ENCODE data around the gene CSAG2. TPM values are rescaled to one million over a fixed set of nuclear protein-coding genes. Genes with fewer than 3 reads are reported as not detected.
"Not testable (repeated sequence)": the region's sequence is repeated elsewhere in the genome, so short reads cannot be mapped to it uniquely, and the experiment has no call there.

CSAG2 gene, protein sequence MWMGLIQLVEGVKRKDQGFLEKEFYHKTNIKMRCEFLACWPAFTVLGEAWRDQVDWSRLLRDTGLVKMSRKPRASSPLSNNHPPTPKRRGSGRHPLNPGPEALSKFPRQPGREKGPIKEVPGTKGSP
- not detected for total RNA-seq

- not testable (repeated sequence) for H3K9me3 ChIP-seq
These were observed at the start of gene CSAG2 for GRCh38 chrX:152709173-152709572. Gene CSAG2 (minus strand): TSS chrX:152709273. CDS start chrX:152709112, 161 bp downstream.

GRCh38 chrX:152754871-152755270 is 45.8 kb upstream of the CSAG2 start:
- not testable (repeated sequence) for DNase-seq, H3K4me1 ChIP-seq, H3K36me3 ChIP-seq, H3K27me3 ChIP-seq, H3K9me3 ChIP-seq, H3K27ac ChIP-seq, H3K4me3 ChIP-seq

More at GRCh38 chrX:152709173-152709572, at the start of gene CSAG2:
- not testable (repeated sequence) for H3K36me3 ChIP-seq, DNase-seq, H3K4me3 ChIP-seq, H3K4me1 ChIP-seq, H3K27me3 ChIP-seq, H3K27ac ChIP-seq

DNA sequence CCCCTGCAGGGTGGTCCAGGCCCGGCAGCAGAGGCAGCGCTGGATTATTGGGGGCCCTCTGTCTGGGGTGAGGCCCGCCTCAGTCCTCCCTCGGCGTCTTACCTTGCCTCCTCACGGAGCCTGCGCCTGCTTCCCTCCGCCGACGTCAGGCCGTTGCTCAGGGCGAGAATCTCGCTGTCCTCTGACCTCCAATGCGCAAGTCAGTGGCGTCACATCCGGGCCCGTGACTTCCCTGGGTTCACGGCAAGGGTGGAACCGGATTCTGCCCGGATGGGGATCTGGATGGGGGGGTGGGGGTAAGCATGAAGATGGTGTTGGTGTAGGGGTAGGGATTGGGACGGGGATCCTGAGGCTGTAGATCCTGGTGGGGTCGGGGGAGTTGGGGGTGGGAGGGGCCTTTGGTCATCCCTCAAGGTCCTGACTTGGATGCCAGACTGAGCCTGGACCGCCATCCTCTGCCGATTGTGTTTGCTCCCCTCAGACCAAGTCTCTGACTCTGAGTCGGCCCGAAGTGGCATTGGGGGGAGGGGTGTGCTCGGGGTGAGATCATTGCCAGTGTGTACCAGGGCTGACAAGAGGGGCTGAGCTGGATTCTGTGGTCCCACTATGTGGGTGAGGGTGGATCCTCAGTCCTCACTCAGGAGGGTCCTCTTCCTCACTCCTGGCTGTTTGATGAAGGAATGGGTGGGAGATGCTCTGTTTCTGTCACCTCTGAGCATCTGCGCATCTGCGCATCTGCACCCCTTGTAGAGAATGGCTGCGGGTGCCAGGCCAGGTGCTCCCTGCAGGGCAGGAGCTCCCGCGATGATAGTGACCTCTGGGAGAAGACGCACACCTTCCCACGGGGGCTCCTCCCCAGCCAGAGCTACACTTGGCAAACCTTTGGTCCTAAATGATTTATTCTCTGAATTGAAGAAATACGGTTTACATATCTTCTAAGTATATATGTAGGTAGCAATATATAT is 44.9 kb upstream of the CSAG2 start, which contains the start of gene MAGEA2:
Gene MAGEA2, minus strand, starts transcription at position 157 of the 965 bp plus-strand sequence. CDS start 2,479 bp downstream, outside the sequence.
- not testable (repeated sequence) for H3K4me1 ChIP-seq, H3K4me3 ChIP-seq, H3K27ac ChIP-seq, H3K9me3 ChIP-seq, H3K27me3 ChIP-seq, H3K36me3 ChIP-seq, DNase-seq

DNA sequence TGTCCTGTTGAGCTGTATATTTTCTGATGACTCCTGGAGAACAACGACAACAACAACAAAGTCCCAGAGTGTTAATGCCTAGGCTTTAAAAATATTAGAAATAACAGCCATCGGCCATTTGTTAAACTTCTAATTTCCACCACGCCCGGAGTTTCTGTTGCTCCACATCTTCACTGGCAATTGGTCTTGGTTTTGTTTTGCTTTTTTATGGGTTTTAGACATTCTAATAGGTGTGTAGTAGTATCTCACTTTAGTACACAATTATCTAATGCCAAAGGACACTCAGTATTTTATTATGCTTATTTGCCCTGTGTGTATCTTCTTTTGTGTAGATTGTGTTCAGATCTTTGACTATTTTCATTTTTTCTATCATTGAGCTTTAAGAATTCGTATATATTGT is 29.5 kb upstream of the CSAG2 start:
- Histone ChIP-seq H3K27ac (no peak overlapping the region), H3K4me1 (no peaks in the 10 kb centered on the region), H3K9me3 (no peaks in the 10 kb centered on the region), H3K27me3 (no peaks in the 10 kb centered on the region), H3K4me3 (no peak overlapping the region), H3K36me3 (no peaks in the 10 kb centered on the region)
- DNase-seq: no peak
- TF ChIP-seq POLR2A (IDR thresholded peaks at IDR 0.05): no peak
- no peak for TF ChIP-seq CTCF (IDR thresholded peaks at IDR 0.05)

DNA sequence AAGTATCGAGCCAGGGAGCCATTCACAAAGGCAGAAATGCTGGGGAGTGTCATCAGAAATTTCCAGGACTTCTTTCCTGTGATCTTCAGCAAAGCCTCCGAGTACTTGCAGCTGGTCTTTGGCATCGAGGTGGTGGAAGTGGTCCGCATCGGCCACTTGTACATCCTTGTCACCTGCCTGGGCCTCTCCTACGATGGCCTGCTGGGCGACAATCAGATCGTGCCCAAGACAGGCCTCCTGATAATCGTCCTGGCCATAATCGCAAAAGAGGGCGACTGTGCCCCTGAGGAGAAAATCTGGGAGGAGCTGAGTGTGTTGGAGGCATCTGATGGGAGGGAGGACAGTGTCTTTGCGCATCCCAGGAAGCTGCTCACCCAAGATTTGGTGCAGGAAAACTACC is 27.5 kb upstream of the CSAG2 start:
- DNase-seq: peak in 1 of 3 donors; percentile 27
- not testable (repeated sequence) for H3K4me1 ChIP-seq, H3K36me3 ChIP-seq

DNA sequence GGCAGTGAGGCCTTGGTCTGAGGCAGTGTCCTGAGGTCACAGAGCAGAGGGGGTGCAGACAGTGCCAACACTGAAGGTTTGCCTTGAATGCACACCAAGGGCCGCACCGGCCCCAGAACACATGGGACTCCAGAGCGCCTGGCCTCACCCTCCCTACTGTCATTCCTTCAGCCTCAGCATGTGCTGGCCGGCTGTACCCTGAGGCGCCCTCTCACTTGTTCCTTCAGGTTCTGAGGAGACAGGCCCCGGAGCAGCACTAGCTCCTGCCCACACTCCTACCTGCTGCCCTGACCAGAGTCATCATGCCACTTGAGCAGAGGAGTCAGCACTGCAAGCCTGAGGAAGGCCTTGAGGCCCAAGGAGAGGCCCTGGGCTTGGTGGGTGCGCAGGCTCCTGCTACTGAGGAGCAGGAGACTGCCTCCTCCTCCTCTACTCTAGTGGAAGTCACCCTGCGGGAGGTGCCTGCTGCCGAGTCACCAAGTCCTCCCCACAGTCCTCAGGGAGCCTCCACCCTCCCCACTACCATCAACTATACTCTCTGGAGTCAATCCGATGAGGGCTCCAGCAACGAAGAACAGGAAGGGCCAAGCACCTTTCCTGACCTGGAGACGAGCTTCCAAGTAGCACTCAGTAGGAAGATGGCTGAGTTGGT is 26.9 kb upstream of the CSAG2 start:
- no peaks in the 10 kb centered on the region for H3K9me3 ChIP-seq

More for the DNA sequence above, 27.5 kb upstream of the CSAG2 start:
- H3K27me3 ChIP-seq, H3K9me3 ChIP-seq, H3K27ac ChIP-seq, H3K4me3 ChIP-seq: not testable (repeated sequence)

GRCh38 chrX:152735101-152735500 is 26.0 kb upstream of the CSAG2 start:
- no peaks in the 10 kb centered on the region for H3K9me3 ChIP-seq
- no peak overlapping the region for H3K27ac ChIP-seq
- no peaks in the 10 kb centered on the region for H3K4me1 ChIP-seq
- H3K4me3 ChIP-seq: no peak overlapping the region
- TF ChIP-seq CTCF (IDR thresholded peaks at IDR 0.05) (no peak), POLR2A (IDR thresholded peaks at IDR 0.05) (no peak)
- peak in 1 of 3 donors; percentile 26 for DNase-seq
- H3K36me3 ChIP-seq: no peaks in the 10 kb centered on the region
- H3K27me3 ChIP-seq: no peaks in the 10 kb centered on the region

More for the DNA sequence above, 26.9 kb upstream of the CSAG2 start:
- no peak for TF ChIP-seq POLR2A (IDR thresholded peaks at IDR 0.05)
- no peak for TF ChIP-seq CTCF (IDR thresholded peaks at IDR 0.05)
- no peaks in the 10 kb centered on the region for H3K27me3 ChIP-seq
- no peaks in the 10 kb centered on the region for H3K4me1 ChIP-seq
- H3K36me3 ChIP-seq: no peaks in the 10 kb centered on the region
- no peak overlapping the region for H3K4me3 ChIP-seq
- no peak overlapping the region for H3K27ac ChIP-seq
- DNase-seq: peak in 1 of 3 donors; percentile 14

DNA sequence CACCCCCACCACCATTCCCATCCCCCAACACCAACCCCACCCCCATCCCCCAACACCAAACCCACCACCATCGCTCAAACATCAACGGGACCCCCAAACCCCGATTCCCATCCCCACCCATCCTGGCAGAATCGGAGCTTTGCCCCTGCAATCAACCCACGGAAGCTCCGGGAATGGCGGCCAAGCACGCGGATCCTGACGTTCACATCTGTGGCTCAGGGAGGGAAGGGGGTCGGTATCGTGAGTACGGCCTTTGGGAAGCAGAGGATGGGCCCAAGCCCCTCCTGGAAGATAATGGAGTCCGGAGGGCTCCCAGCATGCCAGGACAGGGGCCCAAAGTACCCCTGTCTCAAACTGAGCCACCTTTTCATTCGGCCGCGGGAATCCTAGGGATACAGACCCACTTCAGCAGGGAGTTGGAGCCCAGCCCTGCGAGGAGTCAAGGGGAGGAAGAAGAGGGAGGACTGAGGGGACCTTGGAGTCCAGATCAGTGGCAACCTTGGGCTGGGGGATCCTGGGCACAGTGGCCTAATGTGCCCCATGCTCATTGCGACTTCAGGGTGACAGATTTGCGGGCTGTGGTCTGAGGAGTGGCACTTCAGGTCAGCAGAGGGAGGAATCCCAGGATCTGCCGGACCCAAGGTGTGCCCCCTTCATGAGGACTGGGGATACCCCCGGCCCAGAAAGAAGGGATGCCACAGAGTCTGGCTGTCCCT is 25.2 kb upstream of the CSAG2 start:
- H3K4me3 ChIP-seq, H3K27me3 ChIP-seq, H3K27ac ChIP-seq, H3K9me3 ChIP-seq, H3K4me1 ChIP-seq, H3K36me3 ChIP-seq: not testable (repeated sequence)
- peak in 1 of 3 donors; percentile 14 for DNase-seq
